GM19023 (cell line): ENCODE data around the gene EEF2KMT.
"Not testable (repeated sequence)": the region's sequence is repeated elsewhere in the genome, so short reads cannot be mapped to it uniquely, and the experiment has no call there.

Source experiments
- ATAC-seq: cut with Tn5 transposase; IDR thresholded peaks from one replicate; pipeline ENCODE4 v1.9.1; 2021; ENCODE audit warnings: mild to moderate bottlenecking, moderate library complexity; ENCODE audit not compliant: unreplicated experiment

Gene EEF2KMT

GRCh38 chr16:5071681-5072333 is 25.8 kb downstream of the EEF2KMT start, which contains the start of gene ALG1:
ALG1 (plus strand) TSS chr16:5071843; CDS start chr16:5071850, 7 bp downstream.
- ATAC-seq = peak; percentile 86

GRCh38 chr16:5071341-5071680 is 26.3 kb downstream of the EEF2KMT start:
- no peak for ATAC-seq

- ATAC-seq = no peak
These were observed 27.0 kb downstream of the EEF2KMT start for GRCh38 chr16:5070431-5071186.

GRCh38 chr16:5069854-5070253 is 27.7 kb downstream of the EEF2KMT start:
- ATAC-seq = no peak

GRCh38 chr16:5069048-5069447 is 28.5 kb downstream of the EEF2KMT start:
- ATAC-seq = no peak

GRCh38 chr16:5066511-5066910 is 31.1 kb downstream of the EEF2KMT start:
- no peak for ATAC-seq

- ATAC-seq = no peak
These were observed 31.8 kb downstream of the EEF2KMT start, which contains the start of gene C16orf89 for GRCh38 chr16:5065813-5066212. C16orf89 (minus strand) TSS chr16:5065956; CDS start chr16:5065908, 48 bp downstream.

GRCh38 chr16:5065326-5065725 is 32.3 kb downstream of the EEF2KMT start:
- no peak for ATAC-seq

- no peak for ATAC-seq
These were observed 32.7 kb downstream of the EEF2KMT start for GRCh38 chr16:5064915-5065314.

GRCh38 chr16:5062790-5063765 is 34.5 kb downstream of the EEF2KMT start:
- ATAC-seq = no peak

GRCh38 chr16:5062051-5062450 is 35.5 kb downstream of the EEF2KMT start:
- ATAC-seq = no peak

- no peak for ATAC-seq
These were observed 37.4 kb downstream of the EEF2KMT start for GRCh38 chr16:5060073-5060641.

GRCh38 chr16:5059386-5060072 is 38.1 kb downstream of the EEF2KMT start:
- ATAC-seq = no peak

GRCh38 chr16:5058476-5058875 is 39.1 kb downstream of the EEF2KMT start:
- no peak for ATAC-seq

- peak; percentile 74 for ATAC-seq
These were observed 41.2 kb downstream of the EEF2KMT start for GRCh38 chr16:5056352-5056751.

- ATAC-seq = no peak
These were observed 42.4 kb downstream of the EEF2KMT start for GRCh38 chr16:5054876-5055865.

- no peak for ATAC-seq
These were observed 50.7 kb downstream of the EEF2KMT start for GRCh38 chr16:5046914-5047313.

- ATAC-seq = no peak
These were observed 52.0 kb downstream of the EEF2KMT start for GRCh38 chr16:5045499-5046115.

- ATAC-seq = not testable (repeated sequence)
These were observed 53.0 kb downstream of the EEF2KMT start for GRCh38 chr16:5044581-5044980.
